HG03025 (cell line): ENCODE results near the gene GALNT6.

ENCODE experiments used
- ATAC-seq: cut with Tn5 transposase; IDR thresholded peaks from one replicate; pipeline ENCODE4 v1.9.1; 2021; ENCODE audit warnings: mild to moderate bottlenecking, moderate library complexity; ENCODE audit not compliant: unreplicated experiment, low FRiP score

The GALNT6 gene, protein sequence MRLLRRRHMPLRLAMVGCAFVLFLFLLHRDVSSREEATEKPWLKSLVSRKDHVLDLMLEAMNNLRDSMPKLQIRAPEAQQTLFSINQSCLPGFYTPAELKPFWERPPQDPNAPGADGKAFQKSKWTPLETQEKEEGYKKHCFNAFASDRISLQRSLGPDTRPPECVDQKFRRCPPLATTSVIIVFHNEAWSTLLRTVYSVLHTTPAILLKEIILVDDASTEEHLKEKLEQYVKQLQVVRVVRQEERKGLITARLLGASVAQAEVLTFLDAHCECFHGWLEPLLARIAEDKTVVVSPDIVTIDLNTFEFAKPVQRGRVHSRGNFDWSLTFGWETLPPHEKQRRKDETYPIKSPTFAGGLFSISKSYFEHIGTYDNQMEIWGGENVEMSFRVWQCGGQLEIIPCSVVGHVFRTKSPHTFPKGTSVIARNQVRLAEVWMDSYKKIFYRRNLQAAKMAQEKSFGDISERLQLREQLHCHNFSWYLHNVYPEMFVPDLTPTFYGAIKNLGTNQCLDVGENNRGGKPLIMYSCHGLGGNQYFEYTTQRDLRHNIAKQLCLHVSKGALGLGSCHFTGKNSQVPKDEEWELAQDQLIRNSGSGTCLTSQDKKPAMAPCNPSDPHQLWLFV

DNA sequence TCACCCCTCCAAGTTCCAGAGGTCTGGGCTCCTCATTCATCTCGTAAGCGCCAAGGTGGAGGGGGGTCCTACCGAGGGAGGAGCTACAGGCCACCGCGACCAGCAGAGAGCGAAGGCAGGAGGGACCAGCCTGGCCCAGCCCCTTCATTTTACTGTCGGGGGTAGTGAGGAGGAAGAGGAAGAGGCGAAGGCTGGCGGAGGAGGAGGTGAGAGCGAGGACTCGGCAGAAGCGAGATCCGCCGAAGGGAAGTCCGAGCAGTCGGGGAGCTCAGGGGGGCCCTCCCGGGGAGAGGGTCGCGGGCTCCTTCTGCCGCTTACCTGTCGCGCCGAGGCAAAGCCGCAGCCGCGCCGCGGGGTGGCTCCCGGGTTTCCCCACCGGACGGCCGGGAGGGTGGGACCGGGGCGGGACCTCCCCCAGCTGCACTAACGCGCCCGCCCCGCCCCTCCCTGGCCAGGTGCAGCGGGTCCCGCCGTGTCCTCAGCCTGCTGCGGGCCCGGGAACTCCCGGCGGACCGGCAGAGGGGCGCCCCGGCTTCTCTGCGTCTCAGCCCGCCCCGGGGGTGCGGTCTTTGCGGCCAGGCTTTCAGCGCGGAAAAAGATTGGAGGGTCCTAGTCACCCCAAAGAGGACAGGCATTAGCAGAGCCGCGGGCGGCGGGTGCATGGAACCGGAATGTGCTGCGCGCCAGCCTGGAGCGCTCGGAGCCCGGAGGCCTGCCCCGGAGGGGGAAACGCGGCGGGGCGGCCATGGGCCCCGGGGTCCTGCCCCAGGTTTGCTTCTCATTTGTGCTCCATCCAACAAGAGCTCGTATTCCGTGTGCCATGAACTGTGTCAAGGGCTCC is at the start of gene GALNT6:
Gene GALNT6, minus strand, starts transcription at position 124 of the 841 bp plus-strand sequence. CDS start 11,625 bp downstream, outside the sequence.
- peak; percentile 42 for ATAC-seq

DNA sequence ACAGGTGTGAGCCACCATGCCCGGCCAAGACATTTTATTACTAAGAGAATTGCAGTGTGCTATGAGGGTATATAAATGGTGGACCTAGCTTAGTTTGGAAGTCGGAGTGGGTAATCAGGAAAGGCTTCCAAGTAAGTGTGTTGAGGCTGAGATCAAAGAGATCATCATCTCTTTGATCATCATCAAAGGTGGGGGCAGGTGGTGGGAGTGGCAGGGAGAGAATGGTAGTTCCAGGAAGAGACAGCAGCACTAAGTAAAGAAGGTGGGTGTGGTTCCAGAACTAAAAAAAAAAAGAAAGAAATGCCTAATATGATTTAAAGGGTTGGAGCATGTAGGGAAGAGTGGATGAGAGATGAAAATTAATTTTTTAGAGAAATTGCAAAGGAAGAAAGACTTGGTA is 48.1 kb upstream of the GALNT6 start:
- ATAC-seq: no peak

DNA sequence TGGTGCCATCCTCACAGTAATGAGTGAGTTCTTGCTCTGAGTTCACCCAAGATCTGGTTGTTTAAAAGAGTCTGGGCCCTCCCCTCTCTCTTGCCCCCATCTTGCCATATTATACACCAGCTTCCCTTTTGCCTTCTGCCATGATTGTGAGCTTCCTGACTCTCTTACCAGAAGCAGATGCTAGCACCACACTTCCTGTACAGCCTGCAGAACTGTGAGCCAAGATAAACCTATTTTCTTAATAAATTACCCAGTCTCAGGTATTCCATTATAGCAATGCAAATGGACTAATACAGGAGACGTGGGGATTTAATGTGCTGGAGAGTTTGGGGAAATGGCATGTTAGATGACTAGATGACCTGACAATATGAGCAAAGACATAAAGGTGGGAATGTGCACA is 46.2 kb upstream of the GALNT6 start:
- ATAC-seq: no peak

DNA sequence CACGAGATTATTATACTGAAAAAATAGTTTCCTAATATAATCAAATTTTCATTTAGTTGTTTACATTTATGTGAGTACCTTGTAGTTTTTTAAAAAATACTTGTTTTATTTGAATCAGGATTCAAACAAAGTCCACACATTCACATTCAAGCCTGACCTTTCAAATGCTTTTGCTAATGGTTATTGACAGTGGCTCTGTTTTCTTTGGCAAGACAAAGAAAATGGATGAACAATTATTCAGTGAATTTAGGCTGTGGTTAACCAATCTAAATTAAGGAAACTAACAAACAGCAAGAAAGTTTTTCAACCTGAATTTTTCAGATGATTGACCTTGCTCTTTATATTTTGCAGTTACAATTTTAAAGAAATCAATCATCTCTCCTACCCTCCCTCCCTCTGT is 43.1 kb upstream of the GALNT6 start:
- no peak for ATAC-seq

DNA sequence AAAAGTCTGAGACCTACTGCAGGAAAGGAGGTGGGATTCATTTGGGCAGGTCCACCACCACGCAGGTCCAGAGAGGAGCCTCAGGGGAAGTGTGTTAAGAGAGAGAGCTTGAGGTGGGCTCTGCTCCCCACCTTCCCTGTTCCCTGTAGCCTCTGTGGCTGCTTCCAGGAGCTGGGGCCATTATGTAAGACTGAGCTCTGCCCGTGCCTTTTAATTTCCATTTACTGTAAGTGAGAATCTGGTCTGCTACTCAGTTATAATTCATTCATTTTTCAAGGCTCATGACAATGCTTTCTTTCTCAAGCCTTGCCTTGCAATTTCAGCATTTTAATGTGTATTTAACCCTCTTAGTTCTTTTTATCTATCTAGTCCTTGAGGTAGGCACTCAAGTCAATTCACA is 41.7 kb upstream of the GALNT6 start:
- no peak for ATAC-seq

DNA sequence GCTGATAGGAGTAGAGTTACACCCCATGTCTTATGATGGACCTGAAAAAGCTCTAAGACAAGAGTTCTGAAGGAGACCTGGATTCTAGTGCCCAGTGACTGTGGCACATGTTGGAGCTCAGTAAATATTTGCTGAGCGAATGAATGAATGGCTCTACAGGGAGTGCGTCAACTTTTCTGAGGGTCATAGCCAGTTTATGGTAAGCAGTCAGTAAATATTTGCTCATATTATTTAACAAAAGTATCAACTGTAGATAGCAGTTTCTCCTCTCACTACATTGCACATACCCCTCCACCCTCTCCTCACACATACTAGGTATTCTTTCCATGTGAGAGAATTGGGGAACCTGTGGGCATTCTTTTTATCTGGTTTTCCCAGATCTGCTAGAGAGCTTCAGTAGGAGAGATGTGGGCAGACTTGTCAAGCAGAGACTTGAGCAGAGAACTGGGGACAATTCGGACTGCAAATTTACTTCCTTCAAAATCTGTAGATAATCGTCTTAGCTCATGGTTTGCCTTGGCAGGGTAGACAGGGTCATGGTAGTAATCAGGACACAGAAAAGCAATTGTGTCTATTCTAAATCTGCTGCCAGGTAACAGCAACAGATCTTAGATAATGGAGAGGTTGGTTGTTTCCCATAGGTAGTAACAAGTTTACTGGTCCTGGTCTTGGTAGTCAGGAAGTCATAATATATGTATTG is 39.1 kb upstream of the GALNT6 start:
- no peak for ATAC-seq

DNA sequence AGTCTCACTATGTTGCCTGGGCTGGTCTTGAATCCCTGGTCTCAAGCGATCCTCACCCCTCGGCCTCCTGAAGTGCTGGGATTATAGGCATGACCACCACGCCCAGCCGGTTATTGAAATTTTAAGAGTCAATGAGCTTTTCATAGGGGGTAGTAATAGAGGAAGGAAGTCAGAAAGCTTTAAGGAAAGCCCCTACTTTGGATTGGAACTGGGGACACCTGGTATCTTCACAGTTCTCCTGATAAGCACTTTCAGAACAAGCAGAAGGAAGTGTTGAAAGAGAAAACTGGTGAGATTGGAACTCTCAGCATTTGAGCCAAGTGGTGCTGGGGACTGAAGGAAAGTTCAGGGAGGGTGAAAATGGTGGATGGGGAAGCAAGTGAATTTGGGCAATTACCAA is 38.5 kb upstream of the GALNT6 start:
- no peak for ATAC-seq

DNA sequence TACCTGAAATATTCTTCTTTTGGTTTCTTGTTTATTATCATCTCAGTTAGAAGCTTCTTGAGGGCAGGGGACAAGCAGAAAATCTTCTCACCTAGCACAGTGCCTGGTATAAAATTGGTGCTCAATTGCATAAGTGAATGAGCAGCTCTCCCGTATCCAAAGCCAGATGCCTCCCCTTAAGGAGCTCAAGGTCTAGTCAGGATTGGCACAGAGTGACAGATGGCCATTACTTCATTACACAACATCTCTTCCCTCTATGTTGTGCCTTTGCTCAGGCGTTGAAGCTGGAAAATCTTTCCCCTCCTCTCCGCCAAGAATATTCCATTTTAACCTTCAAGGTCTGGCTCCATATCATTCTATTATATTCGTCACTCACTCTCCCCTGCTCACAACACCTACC is 37.0 kb upstream of the GALNT6 start:
- no peak for ATAC-seq

DNA sequence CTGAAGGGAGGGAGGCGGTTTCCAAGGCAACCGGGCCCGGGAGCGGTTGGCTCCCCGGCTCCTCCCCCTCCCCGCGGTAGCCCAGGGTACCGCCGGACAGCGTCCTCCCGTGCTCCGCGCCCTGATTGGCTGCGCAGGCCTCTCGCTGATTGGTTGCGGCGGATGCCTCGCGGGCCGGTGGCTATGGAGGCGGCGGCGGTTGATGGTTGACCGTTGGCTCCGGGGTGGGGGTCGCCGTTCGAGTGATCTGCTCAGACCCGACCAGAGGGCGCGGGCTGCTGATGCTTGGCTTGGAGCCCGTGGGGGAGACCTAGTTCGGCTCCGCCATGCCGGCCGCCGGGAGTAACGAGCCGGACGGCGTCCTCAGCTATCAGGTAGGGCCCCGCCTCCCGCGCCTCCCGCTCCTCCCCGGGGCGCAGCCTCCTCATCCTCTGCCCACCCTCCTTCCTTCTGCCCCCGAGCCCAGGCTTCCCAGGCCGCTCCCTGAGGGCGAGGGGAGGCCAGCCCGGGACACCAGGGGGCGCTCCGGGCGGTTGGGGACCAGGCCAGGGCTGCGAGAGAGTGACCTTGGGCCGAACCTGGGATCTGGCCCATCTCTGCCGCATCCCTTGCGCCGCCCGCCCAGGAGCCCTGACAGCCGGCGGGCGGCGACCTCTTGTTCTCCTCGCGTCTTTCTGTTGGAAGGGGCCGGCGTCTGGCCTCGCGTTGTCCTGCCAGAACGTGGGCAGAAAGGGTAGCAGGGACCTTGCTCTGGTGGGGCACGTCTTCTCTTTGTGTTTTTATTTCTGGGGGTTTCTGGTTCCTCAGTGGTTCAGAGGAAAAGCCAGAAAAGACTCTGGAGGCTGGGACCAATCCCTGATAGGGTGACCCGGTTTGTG is 33.7 kb upstream of the GALNT6 start, which contains the start of gene SLC4A8:
Gene SLC4A8, plus strand, starts transcription at position 170 of the 878 bp plus-strand sequence. Its CDS starts 157 bp downstream, at position 327.
- peak; percentile 83 for ATAC-seq

DNA sequence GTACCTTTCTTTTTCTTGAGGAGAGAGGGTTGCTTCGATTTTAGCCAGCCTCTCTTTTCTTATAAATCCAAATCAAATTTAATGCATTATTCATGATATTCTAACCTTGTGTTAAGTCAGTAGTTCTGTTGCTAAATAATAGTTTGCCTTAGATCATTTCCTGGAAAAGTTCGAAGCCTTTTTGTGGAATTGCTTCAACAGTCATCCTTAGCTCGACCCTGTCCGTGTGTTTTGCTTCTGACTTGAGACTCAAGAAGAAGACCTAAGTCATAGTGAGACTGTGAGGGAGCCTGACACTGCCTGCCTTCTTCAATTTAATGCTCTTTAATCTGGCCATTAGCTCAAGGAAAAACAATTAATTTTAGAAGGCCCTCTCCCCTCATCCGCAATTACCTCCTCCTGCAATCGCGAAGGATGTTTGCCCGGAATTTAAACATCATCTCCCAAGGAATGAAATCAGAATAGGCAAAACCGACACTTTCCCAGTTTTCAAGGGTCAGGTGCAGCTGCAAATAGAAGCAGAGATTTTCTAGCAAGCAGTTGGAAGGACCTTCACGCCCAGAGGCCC is 33.0 kb upstream of the GALNT6 start:
- ATAC-seq: no peak

DNA sequence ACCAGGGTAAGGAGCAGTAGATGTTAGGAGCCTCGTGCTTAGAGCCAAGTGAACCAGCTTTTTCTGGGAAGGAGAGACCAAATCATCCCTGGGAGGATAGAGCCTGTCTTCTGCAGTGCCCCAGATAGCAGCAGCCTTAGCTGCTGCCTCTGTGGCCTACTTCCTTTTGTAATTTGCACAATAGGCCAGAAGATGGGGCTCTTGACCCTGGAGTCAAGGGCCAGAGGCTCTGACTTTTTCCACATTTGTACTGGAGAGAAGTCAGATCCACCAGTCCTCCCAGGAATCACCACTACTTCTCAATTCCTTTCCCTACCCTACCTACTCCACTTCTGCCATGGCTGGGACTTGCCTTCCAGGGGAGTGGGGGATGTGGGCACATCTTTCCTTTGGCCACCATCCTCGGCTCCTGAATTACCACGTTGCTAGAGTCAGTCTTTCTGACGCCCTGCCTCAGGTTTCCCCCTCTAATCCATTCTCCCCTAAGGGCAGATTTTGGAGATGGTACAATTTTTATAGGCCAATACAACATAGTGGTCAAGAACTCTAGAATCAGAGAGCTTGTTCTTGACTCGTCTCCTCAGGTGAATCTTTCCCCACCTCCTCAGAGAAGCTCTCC is 30.2 kb upstream of the GALNT6 start:
- ATAC-seq: no peak

DNA sequence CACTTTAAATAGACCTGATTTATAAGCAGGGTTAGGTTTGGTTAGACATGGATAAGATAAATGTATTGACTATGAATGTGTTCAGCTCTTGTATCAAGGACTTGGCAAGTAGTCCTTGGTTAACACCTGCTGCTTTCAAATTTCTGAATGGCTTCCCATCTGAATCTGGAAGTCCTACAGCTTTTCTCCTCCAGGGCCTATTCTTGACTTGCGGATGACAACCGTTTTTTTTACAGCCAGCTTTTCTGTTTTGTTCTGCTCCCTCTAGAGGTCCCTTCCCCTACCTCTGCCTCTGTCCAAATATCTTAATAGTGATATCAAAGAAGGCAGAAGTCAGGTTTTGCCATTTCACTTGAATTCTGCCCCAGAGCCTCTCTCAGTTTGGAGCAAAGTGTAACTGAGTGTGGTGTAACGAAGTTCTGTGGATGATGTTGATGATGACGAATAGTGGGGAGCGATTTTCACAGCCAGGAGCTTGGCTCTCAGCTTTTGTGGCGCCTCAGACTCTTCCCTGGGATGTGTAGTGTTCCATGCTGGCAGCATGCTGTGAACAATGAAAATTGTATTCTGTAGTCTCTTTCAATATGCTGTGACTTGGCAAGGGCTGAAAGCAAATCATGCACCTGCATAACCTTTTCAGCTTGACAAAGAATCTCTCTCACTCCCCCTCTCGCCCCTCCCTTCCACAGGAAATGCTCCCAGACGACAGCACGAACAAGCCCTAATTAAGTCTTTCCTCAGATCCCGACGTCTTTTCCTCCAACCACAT is 28.4 kb upstream of the GALNT6 start:
- no peak for ATAC-seq

DNA sequence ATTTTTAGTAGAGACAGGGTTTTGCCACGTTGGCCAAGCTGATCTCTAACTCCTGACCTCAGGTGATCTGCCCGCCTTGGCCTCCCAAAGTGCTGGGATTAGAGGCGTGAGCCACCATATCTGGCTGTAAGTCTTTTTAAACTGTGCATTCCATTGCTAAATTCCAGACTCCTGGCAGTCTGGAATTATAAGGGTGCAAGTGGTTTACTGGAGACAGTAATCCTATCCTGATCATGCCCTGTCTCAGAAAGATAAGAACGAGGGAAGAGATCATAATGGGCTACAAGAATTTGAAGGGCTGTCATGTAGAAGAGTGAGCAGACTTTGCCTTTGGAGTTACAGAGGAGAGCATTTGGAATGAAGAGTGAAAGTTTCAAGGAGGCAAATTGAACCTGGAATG is 26.6 kb upstream of the GALNT6 start:
- ATAC-seq: no peak

DNA sequence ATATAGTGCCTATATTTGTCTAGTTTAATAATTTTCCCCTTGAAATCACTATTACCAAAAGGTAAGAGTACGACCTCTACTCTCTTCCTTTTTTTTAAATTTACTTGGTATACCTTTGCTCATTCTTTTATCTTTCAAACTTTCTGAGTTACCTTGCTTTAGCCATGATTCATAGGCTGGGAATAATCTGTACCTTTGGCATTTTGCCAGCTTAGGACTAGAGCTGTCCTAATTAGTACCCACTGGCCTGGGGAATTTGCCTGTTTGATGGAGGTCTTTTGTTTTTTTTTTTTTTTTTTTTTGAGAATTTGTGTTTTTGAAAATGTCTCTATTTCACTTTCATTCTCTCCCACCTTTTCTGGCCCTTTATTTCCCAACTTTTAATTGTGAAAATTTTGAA is 24.7 kb upstream of the GALNT6 start:
- ATAC-seq: no peak

DNA sequence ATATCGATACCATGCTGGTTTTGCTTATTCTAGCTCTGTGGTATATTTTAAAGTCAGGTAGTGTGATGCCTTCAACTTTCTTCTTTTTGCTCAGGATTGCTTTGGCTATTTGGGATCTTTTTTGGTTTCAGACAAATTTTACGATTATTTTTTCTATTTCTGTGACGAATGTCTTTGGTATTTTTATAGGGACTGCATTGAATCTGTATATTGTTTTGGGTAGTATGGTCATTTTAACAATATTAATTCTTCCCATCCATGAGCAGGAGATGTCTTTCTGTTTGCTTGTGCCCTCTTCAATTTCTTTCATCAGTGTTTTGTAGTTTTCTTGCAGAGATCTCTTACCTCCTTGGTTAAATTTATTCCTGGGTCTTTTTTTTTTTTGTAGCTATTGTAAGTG is 22.6 kb upstream of the GALNT6 start:
- ATAC-seq: no peak

DNA sequence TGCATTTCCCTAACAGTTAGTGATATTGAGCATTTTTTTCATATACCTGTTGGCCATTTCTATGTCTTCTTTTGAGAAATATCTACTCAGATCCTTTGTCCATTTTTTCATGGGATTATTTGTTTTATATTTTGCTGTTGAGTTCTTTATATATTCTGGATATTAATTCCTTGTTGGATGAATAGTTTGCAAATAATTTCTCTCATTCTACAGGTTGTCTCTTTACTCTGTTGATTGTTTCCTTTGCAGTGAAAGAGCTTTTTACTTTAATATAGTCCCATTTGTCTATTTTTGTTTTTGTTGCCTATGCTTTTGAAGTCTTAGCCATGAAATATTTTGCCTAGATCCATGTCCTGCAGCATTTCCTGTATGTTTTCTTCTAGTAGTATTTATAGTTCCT is 21.9 kb upstream of the GALNT6 start:
- ATAC-seq: no peak

DNA sequence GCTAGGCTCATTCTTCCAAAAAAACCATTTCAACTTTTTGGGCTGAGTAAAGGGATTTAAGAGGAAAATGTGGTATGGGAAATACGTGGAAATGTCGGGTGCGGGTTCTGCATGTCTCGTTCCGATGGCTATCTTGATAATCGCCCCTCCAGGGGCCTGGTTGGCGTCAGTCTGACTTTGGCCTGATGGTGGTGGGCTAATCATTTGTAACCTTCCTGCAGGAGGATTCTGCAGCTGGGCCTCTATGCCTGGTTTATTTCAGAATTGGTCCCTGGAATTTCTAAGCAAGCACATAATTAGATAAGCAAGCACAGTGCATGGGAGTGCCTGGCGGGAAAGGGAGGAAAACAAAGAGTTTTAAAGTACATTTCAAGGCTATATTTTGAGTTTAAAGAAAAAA is 18.6 kb upstream of the GALNT6 start:
- no peak for ATAC-seq

DNA sequence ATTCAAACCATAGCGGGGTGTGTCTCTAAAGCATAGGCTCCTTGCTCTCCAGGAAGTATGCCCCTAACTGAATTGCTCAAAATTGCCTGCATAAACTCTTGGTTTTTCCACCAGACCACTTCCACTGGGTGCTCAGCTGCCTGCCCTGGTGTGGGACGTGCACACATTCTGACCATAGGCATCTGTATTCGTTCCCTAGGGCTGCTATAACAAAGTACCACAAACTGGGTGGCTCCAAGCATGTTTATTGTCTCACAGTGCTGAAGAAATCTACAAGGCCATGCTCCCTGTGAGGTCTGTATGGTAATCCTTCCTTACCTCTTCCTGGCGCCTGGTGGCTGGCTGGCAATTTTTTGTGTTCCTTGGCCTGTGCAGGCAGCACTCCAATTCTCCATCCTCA is 16.4 kb upstream of the GALNT6 start:
- ATAC-seq: no peak
